Measurements from ENCODE around the gene TM4SF5. TPM values are rescaled to one million over a fixed set of nuclear protein-coding genes. Genes with fewer than 3 reads are reported as not detected.

Gene TM4SF5
- total and polyA plus RNA-seq, 2 of the 8 experiments (the other 6 are each of a cell fraction or from before 2014, with no cell fraction given), result not detected

DNA sequence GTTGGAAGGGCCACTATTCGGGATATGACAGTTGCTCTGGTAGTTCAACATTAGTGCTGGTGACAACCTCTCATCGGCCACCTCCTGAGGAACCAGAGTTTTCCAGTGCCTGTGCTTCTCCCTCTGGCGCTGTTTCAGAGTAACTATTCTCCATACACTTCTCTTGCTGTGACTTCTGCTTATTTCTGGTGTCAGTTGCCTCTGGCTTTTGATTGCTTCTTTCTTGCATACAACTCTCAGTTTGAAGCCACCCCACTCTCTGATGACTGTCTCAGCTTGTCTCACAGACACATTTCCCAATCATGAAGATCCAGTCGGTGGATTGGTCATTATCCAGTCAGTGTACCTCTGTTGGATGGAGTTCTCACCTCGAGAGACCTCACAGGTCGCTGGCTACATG lies 3.4 kb upstream of the TM4SF5 start (continued):
- TF ChIP-seq, protein P1, sequence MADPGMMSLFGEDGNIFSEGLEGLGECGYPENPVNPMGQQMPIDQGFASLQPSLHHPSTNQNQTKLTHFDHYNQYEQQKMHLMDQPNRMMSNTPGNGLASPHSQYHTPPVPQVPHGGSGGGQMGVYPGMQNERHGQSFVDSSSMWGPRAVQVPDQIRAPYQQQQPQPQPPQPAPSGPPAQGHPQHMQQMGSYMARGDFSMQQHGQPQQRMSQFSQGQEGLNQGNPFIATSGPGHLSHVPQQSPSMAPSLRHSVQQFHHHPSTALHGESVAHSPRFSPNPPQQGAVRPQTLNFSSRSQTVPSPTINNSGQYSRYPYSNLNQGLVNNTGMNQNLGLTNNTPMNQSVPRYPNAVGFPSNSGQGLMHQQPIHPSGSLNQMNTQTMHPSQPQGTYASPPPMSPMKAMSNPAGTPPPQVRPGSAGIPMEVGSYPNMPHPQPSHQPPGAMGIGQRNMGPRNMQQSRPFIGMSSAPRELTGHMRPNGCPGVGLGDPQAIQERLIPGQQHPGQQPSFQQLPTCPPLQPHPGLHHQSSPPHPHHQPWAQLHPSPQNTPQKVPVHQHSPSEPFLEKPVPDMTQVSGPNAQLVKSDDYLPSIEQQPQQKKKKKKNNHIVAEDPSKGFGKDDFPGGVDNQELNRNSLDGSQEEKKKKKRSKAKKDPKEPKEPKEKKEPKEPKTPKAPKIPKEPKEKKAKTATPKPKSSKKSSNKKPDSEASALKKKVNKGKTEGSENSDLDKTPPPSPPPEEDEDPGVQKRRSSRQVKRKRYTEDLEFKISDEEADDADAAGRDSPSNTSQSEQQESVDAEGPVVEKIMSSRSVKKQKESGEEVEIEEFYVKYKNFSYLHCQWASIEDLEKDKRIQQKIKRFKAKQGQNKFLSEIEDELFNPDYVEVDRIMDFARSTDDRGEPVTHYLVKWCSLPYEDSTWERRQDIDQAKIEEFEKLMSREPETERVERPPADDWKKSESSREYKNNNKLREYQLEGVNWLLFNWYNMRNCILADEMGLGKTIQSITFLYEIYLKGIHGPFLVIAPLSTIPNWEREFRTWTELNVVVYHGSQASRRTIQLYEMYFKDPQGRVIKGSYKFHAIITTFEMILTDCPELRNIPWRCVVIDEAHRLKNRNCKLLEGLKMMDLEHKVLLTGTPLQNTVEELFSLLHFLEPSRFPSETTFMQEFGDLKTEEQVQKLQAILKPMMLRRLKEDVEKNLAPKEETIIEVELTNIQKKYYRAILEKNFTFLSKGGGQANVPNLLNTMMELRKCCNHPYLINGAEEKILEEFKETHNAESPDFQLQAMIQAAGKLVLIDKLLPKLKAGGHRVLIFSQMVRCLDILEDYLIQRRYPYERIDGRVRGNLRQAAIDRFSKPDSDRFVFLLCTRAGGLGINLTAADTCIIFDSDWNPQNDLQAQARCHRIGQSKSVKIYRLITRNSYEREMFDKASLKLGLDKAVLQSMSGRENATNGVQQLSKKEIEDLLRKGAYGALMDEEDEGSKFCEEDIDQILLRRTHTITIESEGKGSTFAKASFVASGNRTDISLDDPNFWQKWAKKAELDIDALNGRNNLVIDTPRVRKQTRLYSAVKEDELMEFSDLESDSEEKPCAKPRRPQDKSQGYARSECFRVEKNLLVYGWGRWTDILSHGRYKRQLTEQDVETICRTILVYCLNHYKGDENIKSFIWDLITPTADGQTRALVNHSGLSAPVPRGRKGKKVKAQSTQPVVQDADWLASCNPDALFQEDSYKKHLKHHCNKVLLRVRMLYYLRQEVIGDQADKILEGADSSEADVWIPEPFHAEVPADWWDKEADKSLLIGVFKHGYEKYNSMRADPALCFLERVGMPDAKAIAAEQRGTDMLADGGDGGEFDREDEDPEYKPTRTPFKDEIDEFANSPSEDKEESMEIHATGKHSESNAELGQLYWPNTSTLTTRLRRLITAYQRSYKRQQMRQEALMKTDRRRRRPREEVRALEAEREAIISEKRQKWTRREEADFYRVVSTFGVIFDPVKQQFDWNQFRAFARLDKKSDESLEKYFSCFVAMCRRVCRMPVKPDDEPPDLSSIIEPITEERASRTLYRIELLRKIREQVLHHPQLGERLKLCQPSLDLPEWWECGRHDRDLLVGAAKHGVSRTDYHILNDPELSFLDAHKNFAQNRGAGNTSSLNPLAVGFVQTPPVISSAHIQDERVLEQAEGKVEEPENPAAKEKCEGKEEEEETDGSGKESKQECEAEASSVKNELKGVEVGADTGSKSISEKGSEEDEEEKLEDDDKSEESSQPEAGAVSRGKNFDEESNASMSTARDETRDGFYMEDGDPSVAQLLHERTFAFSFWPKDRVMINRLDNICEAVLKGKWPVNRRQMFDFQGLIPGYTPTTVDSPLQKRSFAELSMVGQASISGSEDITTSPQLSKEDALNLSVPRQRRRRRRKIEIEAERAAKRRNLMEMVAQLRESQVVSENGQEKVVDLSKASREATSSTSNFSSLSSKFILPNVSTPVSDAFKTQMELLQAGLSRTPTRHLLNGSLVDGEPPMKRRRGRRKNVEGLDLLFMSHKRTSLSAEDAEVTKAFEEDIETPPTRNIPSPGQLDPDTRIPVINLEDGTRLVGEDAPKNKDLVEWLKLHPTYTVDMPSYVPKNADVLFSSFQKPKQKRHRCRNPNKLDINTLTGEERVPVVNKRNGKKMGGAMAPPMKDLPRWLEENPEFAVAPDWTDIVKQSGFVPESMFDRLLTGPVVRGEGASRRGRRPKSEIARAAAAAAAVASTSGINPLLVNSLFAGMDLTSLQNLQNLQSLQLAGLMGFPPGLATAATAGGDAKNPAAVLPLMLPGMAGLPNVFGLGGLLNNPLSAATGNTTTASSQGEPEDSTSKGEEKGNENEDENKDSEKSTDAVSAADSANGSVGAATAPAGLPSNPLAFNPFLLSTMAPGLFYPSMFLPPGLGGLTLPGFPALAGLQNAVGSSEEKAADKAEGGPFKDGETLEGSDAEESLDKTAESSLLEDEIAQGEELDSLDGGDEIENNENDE (IDR thresholded peaks at IDR 0.05; ENCODE audit: insufficient replicate concordance, low read length), result no peak
- TF ChIP-seq SUZ12 (IDR thresholded peaks at IDR 0.05; ENCODE audit: low read length) (no peak), HDAC6 (IDR thresholded peaks at IDR 0.05; ENCODE audit: low read depth, low read length) (no peak), GTF2F1 (IDR thresholded peaks at IDR 0.05; ENCODE audit: borderline replicate concordance, low read depth, low read length) (no peak)
